Measurements from ENCODE around the gene TBXA2R. TPM values are rescaled to one million over a fixed set of nuclear protein-coding genes. Genes with fewer than 3 reads are reported as not detected.

TBXA2R gene
- total RNA-seq, 1 experiment from 2014 or later, result 0.15 TPM

- Histone ChIP-seq H3K79me2 (ENCODE audit: low read length) (peaks cover 9% of the 10 kb centered on the region), H3K9me2 (replicated peaks; ENCODE audit: insufficient read depth, low read length) (no peaks in the 10 kb centered on the region), H3K9me3 (ENCODE audit: low read length) (no peaks in the 10 kb centered on the region), H3K9ac (ENCODE audit: low read length) (no peak overlapping the region), H3K4me1 (ENCODE audit: low read length) (peaks cover 5% of the 10 kb centered on the region), H3K4me3 (ENCODE audit: low read length) (no peak overlapping the region), H2AFZ (ENCODE audit: low read length) (no peak overlapping the region), H3K27me3 (ENCODE audit: low read length) (no peaks in the 10 kb centered on the region), H3K36me3 (ENCODE audit: insufficient read depth, low read length) (no peaks in the 10 kb centered on the region), H4K20me1 (ENCODE audit: insufficient read depth, low read depth, low read length) (peaks cover 15% of the 10 kb centered on the region; the same call in 1 of the 2 replicates), H3K4me2 (ENCODE audit: low read depth, low read length, poor library complexity, severe bottlenecking) (no peak overlapping the region), H3K27ac (ENCODE audit: low read length) (no peak overlapping the region)
- no peak for DNase-seq
Measured at GRCh38 chr19:3547767-3548282, 58.9 kb downstream of the TBXA2R start.

DNA sequence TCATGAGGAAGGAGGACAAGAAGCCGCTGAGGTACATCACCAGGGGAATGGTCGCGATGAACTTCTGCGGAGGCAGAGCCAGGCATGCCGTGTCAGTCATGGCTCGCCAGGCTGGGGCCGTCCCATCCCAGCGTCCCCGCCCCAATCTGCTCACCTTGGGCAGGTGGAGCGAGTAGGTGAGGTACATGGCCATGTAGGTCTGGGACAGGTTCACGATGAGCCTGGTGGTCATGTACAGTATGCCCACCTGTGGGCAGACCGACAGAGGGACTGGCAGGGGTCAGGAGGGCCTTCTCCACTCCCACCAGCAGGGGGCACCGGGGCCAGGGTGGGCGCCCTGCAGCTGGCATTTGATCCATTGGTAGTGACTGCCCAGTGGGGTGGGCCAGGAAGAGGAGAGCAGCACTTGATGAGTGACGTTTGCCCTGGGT, 59.4 kb downstream of the TBXA2R start:
- peaks cover 4% of the 10 kb centered on the region; the same call in 1 of the 2 replicates for H3K79me2 ChIP-seq (ENCODE audit: low read length)
- H3K4me3 ChIP-seq (ENCODE audit: low read length), result no peak overlapping the region
- DNase-seq, result peak; percentile 71
- no peaks in the 10 kb centered on the region for H3K36me3 ChIP-seq (ENCODE audit: insufficient read depth, low read length)
- H3K9ac ChIP-seq (ENCODE audit: low read length), result no peak overlapping the region
- no peaks in the 10 kb centered on the region for H3K4me1 ChIP-seq (ENCODE audit: low read length)
- no peak overlapping the region for H2AFZ ChIP-seq (ENCODE audit: low read length)
- H3K27ac ChIP-seq (ENCODE audit: low read length), result no peak overlapping the region
- H3K4me2 ChIP-seq (ENCODE audit: low read depth, low read length, poor library complexity, severe bottlenecking), result no peak overlapping the region
- no peaks in the 10 kb centered on the region for H3K9me3 ChIP-seq (ENCODE audit: low read length)
- peaks cover 15% of the 10 kb centered on the region; the same call in 1 of the 2 replicates for H4K20me1 ChIP-seq (ENCODE audit: insufficient read depth, low read depth, low read length)
- no peaks in the 10 kb centered on the region for H3K9me2 ChIP-seq (replicated peaks; ENCODE audit: insufficient read depth, low read length)
- no peaks in the 10 kb centered on the region for H3K27me3 ChIP-seq (ENCODE audit: low read length)

DNA sequence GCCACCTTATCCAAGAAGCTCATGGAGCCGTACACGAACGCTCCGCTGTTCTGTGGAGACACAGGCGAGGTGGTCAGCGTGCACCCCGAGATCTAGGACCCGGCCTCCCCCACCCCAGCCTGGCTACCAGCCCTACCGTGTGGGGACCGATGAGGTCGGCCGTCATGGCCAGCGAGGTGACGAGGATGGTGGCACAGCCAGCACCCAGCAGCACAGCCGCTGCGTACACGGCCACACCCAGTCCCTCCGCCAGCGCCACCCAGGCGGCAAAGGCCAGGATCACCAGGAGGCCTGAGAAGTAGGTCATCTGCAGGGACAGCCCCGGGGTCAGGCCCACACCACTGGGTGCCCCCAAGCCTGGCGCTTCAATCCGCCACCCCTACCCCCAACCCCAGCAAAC, 60.6 kb downstream of the TBXA2R start:
- no peaks in the 10 kb centered on the region for H3K9me3 ChIP-seq (ENCODE audit: low read length)
- H3K27me3 ChIP-seq (ENCODE audit: low read length), result no peaks in the 10 kb centered on the region
- H3K4me3 ChIP-seq (ENCODE audit: low read length), result no peak overlapping the region
- H3K4me1 ChIP-seq (ENCODE audit: low read length), result no peaks in the 10 kb centered on the region
- H2AFZ ChIP-seq (ENCODE audit: low read length), result no peak overlapping the region
- no peaks in the 10 kb centered on the region for H3K79me2 ChIP-seq (ENCODE audit: low read length)
- H3K36me3 ChIP-seq (ENCODE audit: insufficient read depth, low read length), result no peaks in the 10 kb centered on the region
- H3K9me2 ChIP-seq (replicated peaks; ENCODE audit: insufficient read depth, low read length), result no peaks in the 10 kb centered on the region
- no peak overlapping the region for H3K27ac ChIP-seq (ENCODE audit: low read length)
- H3K9ac ChIP-seq (ENCODE audit: low read length), result no peak overlapping the region
- DNase-seq, result no peak
- H4K20me1 ChIP-seq (ENCODE audit: insufficient read depth, low read depth, low read length), result peaks cover 15% of the 10 kb centered on the region; the same call in 1 of the 2 replicates
- H3K4me2 ChIP-seq (ENCODE audit: low read depth, low read length, poor library complexity, severe bottlenecking), result no peak overlapping the region

DNA sequence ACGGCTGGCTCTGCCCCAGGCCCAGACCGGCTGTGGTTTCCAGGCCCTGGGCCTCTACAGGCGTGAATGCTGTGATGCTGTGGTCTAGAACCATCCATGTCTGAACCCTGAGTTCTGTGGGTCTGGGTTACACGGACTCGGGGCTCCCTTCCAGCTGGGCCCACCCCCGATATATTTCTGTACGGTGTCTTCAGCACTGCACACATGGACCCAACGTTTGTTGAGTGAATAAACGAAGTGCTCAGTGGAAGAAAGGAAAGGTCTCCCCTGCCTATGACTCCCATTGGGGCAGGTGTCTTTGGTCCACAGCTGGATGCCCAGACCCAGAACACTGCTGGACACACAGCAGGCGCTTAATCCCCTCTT, 61.0 kb downstream of the TBXA2R start:
- H3K9me2 ChIP-seq (replicated peaks; ENCODE audit: insufficient read depth, low read length), result no peaks in the 10 kb centered on the region
- no peak overlapping the region for H3K4me3 ChIP-seq (ENCODE audit: low read length)
- H3K27me3 ChIP-seq (ENCODE audit: low read length), result no peaks in the 10 kb centered on the region
- no peak overlapping the region for H2AFZ ChIP-seq (ENCODE audit: low read length)
- no peak overlapping the region for H3K4me2 ChIP-seq (ENCODE audit: low read depth, low read length, poor library complexity, severe bottlenecking)
- H3K79me2 ChIP-seq (ENCODE audit: low read length), result no peaks in the 10 kb centered on the region
- DNase-seq, result no peak
- no peak overlapping the region for H3K9ac ChIP-seq (ENCODE audit: low read length)
- no peaks in the 10 kb centered on the region for H3K4me1 ChIP-seq (ENCODE audit: low read length)
- H3K36me3 ChIP-seq (ENCODE audit: insufficient read depth, low read length), result no peaks in the 10 kb centered on the region
- H3K9me3 ChIP-seq (ENCODE audit: low read length), result no peaks in the 10 kb centered on the region
- no peak overlapping the region for H3K27ac ChIP-seq (ENCODE audit: low read length)
- peaks cover 15% of the 10 kb centered on the region; the same call in 1 of the 2 replicates for H4K20me1 ChIP-seq (ENCODE audit: insufficient read depth, low read depth, low read length)

DNA sequence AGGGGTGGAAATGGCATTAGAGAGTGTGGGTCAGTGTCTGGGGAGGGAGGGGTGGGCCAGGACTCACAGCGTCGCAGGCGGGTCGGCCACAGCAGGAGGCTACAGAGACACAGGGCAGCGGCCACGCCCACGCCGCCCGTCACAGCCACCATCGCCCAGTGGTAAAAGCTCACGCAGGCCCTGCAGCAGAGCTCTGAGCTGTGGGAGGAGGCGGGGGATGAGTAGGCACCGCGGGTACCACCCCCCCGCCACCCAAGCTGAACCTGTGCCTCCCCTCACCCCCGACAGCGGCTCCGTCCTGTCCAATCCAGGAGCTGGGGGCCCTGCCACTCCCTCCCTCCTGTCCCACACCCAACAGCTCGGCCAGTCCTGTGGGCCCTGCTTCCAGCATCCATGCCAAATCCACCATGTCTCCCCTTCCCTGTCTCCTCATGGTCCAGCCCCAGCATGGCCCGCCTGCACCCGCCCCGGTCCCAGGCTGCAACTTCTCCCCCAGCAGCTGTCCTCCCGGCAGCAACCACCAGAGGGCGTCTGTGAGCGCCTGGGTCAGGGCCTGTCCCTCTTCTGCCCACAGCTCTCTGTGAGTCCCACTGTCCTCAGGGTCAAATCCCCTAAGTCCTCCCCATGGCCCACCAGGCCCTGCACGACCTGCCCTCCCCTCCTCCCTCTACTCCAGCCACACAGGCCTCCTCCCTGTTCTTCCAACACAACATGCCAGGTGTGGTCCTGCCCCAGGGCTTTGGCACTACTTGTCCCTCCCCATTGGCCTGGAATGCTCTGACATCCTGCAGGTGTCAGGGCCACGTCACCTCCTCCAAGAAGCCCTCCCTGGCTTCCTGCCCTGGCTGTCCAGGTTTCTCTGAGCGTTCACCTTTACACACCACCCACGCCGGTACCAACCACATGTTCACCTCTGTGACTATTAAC, 61.7 kb downstream of the TBXA2R start:
- Histone ChIP-seq H3K4me1 (ENCODE audit: low read length) (no peaks in the 10 kb centered on the region), H3K27me3 (ENCODE audit: low read length) (no peaks in the 10 kb centered on the region), H3K9ac (ENCODE audit: low read length) (no peak overlapping the region), H3K79me2 (ENCODE audit: low read length) (no peaks in the 10 kb centered on the region), H3K27ac (ENCODE audit: low read length) (no peak overlapping the region), H4K20me1 (ENCODE audit: insufficient read depth, low read depth, low read length) (peaks cover 15% of the 10 kb centered on the region; the same call in 1 of the 2 replicates), H2AFZ (ENCODE audit: low read length) (no peak overlapping the region), H3K4me3 (ENCODE audit: low read length) (no peak overlapping the region), H3K4me2 (ENCODE audit: low read depth, low read length, poor library complexity, severe bottlenecking) (no peak overlapping the region), H3K9me3 (ENCODE audit: low read length) (no peaks in the 10 kb centered on the region), H3K36me3 (ENCODE audit: insufficient read depth, low read length) (no peaks in the 10 kb centered on the region), H3K9me2 (replicated peaks; ENCODE audit: insufficient read depth, low read length) (no peaks in the 10 kb centered on the region)
- peak; percentile 86 for DNase-seq

Small RNAs within 50 kb of the gene (small RNA-seq; reads per million reads assigned to genes)
- 0.12 reads per million for gene AC005786.1

Other genes starting within 250 kb of the TBXA2R start
- 0.82 and 4.4 TPM in 2 replicates for gene NFIC, start 240.3 kb downstream of the TBXA2R start, total RNA-seq (2014; rRNA removed; shearing (Covaris generic); ENCODE audit: low replicate concordance)
- gene SMIM24, start 126.3 kb downstream of the TBXA2R start, total RNA-seq (2014; rRNA removed; shearing (Covaris generic); ENCODE audit: low replicate concordance), result 0.89 and 1.2 TPM in 2 replicates
- not detected in 2 replicates for gene SMIM44, start 123.4 kb downstream of the TBXA2R start, total RNA-seq (2014; rRNA removed; shearing (Covaris generic); ENCODE audit: low replicate concordance)
- 0.89 and 10.4 TPM in 2 replicates for gene DOHH, start 106.2 kb downstream of the TBXA2R start, total RNA-seq (2014; rRNA removed; shearing (Covaris generic); ENCODE audit: low replicate concordance)
- 22.8 and 41.6 TPM in 2 replicates for gene FZR1, start 100.6 kb downstream of the TBXA2R start, total RNA-seq (2014; rRNA removed; shearing (Covaris generic); ENCODE audit: low replicate concordance)
- 0.29 TPM in 1 of 2 replicates, not detected in the other for gene TEKTIP1, start 67.7 kb downstream of the TBXA2R start, total RNA-seq (2014; rRNA removed; shearing (Covaris generic); ENCODE audit: low replicate concordance)
- gene MFSD12, start 49.3 kb downstream of the TBXA2R start, total RNA-seq (2014; rRNA removed; shearing (Covaris generic); ENCODE audit: low replicate concordance), result 34.5 and 102 TPM in 2 replicates
- gene HMG20B, start 33.9 kb downstream of the TBXA2R start, total RNA-seq (2014; rRNA removed; shearing (Covaris generic); ENCODE audit: low replicate concordance), result 53.7 and 127 TPM in 2 replicates
- gene GIPC3, start 21.4 kb downstream of the TBXA2R start, total RNA-seq (2014; rRNA removed; shearing (Covaris generic); ENCODE audit: low replicate concordance), result not detected in 2 replicates
- gene CACTIN, start 19.9 kb upstream of the TBXA2R start, total RNA-seq (2014; rRNA removed; shearing (Covaris generic); ENCODE audit: low replicate concordance), result 9.5 and 24.8 TPM in 2 replicates
- 4.2 and 4.4 TPM in 2 replicates for gene PIP5K1C, start 93.6 kb upstream of the TBXA2R start, total RNA-seq (2014; rRNA removed; shearing (Covaris generic); ENCODE audit: low replicate concordance)
- not detected in 2 replicates for gene TJP3, start 101.5 kb upstream of the TBXA2R start, total RNA-seq (2014; rRNA removed; shearing (Covaris generic); ENCODE audit: low replicate concordance)
- gene APBA3, start 154.8 kb upstream of the TBXA2R start, total RNA-seq (2014; rRNA removed; shearing (Covaris generic); ENCODE audit: low replicate concordance), result 14.7 and 55.0 TPM in 2 replicates
- gene MRPL54, start 155.8 kb upstream of the TBXA2R start, total RNA-seq (2014; rRNA removed; shearing (Covaris generic); ENCODE audit: low replicate concordance), result 44.2 and 76.7 TPM in 2 replicates
- gene RAX2, start 165.4 kb upstream of the TBXA2R start, total RNA-seq (2014; rRNA removed; shearing (Covaris generic); ENCODE audit: low replicate concordance), result not detected in 2 replicates
- not detected in 2 replicates for gene MATK, start 179.5 kb upstream of the TBXA2R start, total RNA-seq (2014; rRNA removed; shearing (Covaris generic); ENCODE audit: low replicate concordance)

All from Karpas-422 (cell line).